Activated naive CD4-positive, alpha-beta T cell treated with Interleukin-2 at 50 U/mL for 16 hours (primary cell): ENCODE measurements around the gene NUP62.

Experiments
- DNase-seq: peaks from one replicate; pipeline ENCODE4 v3.0.0-alpha.2; 2020

Gene NUP62

DNA sequence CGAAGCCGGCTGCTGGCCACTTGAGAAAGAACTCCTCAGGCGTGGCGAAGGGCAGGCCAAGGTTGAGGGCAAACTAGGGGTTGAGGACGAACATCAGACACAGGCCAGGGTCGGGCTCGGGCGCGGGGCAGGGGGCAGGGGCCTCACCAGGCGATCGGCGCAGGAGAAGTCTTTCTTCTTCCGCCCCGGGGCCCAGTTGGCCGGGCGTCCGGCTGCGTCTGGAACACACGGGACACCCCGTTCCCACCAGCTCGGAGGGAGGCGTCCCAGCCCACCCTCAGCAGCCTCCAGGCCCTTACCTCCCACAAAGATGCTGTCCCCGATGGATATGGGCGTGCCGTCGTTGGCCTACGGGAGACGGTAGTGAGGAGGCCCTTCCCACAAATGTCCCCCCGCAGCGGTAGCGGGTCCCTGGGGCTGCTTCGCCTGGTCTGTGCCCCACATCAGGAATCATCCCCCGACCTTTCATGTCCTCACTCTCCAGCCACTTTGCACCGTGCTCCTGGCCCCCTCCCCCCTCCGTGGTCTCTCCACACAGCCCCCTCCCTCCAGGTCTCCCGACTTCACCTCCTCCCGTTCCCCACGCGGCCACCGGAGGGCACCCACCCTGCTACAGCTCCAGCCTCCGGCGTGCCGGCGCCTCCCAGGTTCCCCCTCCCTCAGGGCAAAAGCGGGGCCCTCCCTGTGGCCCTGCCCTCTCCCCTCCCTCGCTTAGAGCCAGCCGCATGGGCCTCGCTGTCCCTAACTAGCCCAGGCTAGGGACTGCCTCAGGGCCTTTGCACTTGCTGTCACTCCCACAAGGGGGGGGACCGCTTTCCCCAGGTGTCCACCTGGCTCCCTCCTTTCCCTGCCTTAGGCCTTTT lies 66.7 kb downstream of the NUP62 start:
- no peak for DNase-seq

DNA sequence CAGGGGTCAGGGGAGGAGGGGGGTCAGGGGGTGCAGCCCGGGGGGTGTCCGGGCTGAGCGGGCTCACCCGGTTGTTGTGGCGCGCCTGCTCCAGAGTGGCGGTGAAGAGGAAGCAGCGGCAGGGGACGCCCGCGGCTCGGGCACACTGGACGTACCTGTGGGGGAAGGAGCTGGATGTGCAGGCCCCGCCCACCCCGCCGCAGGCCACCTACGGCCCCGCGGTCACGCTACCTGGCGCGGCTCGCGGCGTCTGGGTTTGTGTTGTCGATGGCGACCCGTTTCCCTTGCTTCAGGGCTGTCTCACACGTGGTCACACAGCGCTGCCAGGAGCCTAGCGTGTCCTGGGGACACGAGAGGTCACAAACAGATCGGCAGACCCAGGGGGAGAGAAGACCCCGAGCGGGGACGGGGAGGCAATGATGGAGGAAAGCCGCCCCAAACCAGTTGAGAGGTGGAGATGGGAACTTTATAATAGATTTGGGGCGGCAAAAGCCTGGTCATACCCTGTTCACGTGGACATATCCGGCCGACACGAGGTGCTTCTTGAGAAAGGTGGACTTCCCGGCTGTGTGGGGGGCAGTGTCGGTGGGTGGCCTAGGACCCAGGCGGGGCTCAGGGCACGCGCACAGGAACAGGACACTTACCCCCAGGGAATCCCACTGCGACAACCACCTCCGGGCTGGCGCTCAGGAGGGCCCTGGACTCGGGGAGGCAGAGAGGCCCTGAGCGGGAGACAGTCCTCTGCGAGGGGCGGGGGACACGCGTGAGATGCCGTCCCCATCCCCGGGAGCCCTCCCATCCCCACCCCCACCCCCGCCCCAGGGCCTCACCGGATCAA lies 67.5 kb downstream of the NUP62 start:
- no peak for DNase-seq

DNA sequence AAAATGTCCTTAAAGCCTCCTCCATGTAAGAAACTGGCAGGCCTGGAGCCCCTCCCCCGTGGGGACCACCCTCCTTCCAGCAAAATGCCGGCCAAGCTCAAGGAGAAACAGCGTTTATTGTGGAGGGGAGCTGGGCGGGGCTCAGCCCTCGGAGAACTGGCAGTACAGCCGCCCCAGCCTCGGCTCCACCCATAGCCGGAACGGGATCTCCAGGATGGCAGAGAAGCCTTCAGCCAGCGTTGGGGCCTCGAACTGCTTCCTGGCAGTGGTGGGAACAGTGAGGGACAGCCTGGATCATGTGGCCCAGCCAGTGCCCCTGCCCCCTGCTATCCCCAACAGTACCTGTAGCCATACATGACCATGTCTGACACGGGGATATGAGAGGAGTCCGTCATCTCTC lies 68.2 kb downstream of the NUP62 start:
- no peak for DNase-seq

DNA sequence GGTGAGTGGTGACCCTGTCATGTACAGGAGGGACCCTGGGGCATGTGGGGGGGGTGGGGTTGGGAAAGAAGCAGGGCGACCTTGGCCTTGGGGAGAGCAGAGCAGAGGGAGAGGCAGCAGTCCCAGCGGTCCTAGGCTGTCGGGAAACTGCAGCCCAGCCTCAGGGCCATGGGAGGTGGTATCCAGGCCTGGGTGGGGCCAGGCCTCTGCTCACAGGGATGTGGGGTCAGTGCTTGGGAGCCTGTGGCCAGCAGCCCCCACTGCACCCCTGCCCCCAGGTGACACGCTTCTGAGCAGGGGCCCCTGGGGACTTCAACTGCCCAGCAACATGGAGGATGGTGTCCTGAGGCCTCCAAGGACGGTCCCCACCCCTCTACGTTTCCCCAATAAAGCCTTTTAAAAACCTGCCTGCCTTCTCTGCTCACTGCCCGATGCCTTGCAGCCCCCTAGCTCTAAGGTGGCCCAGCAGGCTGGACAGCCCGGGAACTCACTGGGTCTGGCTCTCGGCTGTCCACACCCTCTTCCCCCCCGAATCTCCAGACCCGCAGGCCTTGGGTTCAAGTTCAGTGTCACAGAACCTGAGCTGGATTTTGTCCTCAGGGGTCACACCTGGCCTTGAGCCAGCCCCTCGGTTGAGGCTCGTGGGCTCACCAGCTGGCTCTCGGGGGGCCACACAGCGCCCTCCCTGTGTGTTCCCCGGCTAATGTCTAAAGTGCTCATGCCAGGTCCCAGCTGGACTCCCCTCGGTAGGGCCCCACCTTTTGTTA lies 68.8 kb downstream of the NUP62 start:
- no peak for DNase-seq

DNA sequence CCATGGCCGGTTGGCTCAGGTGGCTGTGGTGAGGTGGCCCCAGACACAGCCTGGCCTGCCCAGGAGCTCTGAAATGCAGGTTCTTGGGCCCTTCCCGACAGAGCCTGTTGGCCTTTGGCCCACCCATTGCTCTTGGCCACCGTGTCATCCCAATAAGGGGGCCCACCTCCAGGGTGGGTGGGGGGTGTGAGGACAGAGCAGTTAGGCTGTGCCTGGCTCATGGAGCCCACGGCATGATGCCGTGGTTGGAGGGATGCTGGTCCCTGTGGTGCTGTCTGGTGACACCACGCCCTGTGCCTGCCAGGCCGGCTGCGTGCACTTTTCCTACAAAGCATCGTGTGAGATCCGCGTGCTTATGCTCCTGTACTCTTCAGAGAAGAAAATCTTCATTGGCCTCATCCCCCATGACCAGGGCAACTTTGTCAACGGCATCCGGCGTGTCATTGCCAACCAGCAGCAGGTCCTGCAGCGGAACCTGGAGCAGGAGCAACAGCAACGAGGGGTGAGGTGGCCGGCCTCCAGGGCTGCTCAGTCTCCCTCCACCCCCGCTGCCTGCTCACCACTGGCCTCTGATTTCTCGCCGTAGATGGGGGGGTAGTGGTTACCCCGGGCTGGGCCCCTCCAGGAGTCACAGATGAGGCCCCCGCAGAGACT lies 69.5 kb downstream of the NUP62 start:
- no peak for DNase-seq

DNA sequence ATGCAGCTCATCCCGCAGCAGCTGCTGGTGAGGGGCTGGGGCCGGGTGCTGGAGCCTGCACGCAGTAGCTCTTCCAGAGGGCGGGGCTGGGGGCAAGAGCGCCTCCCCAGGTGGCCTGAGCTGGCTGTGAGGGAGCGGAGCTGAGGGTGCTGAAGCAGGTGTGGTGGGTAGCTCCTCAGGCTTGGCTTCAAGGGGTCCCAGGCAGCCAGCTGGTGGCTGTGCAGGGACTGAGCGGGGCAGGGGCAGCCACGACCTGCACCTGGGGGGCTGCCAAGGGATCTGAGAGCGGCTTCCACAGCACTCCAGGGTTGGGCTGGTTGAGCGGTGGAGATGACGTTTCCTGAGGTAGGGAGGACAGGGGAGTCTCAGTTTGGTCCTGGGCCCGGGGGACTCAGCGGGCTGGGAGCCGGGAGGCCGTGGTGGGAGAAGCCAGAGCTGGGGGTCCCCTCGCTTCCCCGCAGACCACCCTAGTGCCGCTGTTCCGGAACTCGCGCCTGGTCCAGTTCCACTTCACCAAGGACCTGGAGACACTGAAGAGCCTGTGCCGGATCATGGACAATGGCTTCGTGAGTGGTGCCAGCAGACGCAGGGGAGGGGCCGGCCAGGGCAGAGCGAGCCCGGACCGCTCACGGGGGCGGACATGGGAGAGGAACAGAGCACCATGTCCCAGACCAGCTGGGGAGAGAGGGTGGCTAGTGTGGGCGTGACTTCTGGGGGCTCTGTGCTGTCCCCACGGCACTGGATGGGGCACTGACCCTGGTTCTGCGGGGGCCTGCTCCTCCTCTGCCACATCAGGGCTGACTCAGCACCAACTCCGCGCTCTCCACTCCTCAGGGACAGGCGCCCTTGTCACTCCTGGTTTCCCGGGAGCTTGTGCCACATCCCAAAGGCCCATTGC lies 71.0 kb downstream of the NUP62 start:
- no peak for DNase-seq

DNA sequence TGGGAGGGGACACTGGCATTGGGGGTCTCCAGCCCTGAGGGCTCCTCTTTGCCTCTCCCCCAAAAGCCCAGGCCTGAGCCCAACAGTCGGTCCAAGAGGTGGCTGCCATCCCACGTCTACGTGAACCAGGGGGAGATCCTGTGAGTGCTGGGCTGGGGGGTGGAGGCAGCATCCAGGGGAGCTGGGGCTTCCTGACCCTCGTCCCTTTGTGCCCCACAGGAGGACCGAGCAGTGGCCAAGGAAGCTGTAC lies 71.5 kb downstream of the NUP62 start:
- DNase-seq = no peak

DNA sequence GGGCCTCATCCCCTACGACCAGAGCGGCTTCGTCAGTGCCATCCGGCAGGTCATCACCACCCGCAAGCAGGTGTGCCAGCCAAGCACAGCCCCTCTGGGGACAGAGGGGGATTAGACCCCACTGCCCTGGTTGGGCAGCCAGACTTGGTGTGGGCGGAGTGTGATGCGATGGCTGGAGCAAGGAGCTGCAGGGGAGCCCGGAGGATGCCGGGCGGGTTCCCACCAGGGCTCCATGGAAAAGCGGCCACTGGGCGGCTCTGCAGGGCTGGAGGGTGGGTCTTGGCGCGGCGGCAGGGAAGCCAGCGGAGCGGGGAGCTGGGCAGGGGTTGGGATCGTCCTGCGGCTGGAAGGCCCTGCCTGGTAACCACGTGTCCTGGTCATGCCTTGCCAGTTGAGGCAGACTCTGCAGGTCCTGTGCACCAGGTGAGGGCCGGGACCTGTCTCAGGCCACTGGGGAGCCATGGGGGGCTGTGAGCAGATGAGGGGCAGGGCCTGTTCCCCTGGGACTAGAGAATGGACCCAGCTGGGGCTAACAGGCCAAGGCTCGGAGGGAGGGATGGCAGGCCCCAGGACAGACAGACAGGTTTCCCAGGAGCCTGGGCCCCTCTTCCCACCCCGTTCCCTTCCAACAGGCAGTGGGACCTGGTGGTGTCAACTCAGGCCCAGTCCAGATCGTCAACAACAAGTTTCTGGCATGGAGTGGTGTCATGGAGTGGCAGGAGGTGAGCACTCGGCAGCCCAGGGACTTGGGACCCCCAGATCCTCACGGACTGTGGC lies 72.1 kb downstream of the NUP62 start:
- no peak for DNase-seq
